NCI-H2227 (cell line): Measurements from ENCODE around the gene EFCAB9.
"Not testable (repeated sequence)": the region's sequence is repeated elsewhere in the genome, so short reads cannot be mapped to it uniquely, and the experiment has no call there.

ENCODE experiments used
- DNase-seq: peaks from one replicate; lab custom pipeline; 2025; ENCODE audit not compliant: unreplicated experiment; lab: John Stamatoyannopoulos, UW

EFCAB9 gene

DNA sequence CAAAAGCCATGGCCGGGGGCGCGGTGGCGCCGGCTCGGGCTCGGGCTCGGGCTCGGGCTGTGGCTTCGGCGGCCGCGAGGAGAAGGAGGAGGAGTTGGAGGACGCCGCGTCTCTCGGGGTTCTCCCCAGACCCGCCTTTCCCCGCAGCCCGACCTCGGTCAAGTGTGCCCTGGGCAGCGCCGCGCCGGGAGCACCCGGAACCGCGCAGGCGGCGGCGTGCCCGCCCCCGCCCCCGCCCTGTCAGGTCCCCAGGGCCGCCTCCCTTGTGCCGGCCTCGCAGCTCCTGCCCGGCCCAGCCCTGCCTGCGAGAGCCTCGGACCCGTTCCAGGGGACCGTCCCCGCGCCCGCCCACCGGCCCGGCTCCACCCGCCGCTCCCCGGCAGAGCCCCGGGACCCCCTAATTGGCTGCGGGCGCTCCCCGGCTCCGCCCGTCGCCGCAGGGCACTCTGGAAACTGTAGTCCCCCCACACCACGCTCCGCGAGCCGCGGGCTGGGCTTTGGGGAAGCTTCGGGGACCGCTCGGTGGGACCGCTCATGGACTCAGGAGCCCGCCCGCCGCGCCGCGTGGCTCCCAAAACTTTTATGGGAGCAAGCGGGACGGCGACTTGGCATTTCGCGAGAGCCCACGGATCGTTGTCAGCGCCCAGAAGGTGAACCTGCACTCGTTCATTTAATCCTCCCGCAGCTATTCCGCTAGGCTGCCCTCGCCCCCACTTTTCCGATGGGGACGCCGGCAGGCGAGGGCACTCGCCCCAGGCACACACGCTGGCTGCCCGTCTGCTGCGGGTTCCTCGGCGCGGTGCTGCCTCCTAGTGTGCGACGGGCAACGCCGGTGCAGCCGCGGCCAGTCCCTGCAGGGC lies 5.7 kb upstream of the EFCAB9 start, which contains the start of gene STK10:
Gene STK10, minus strand, starts transcription at position 192 of the 860 bp plus-strand sequence. Its CDS starts 182 bp downstream, at position 10.
- DNase-seq: peak; percentile 90

DNA sequence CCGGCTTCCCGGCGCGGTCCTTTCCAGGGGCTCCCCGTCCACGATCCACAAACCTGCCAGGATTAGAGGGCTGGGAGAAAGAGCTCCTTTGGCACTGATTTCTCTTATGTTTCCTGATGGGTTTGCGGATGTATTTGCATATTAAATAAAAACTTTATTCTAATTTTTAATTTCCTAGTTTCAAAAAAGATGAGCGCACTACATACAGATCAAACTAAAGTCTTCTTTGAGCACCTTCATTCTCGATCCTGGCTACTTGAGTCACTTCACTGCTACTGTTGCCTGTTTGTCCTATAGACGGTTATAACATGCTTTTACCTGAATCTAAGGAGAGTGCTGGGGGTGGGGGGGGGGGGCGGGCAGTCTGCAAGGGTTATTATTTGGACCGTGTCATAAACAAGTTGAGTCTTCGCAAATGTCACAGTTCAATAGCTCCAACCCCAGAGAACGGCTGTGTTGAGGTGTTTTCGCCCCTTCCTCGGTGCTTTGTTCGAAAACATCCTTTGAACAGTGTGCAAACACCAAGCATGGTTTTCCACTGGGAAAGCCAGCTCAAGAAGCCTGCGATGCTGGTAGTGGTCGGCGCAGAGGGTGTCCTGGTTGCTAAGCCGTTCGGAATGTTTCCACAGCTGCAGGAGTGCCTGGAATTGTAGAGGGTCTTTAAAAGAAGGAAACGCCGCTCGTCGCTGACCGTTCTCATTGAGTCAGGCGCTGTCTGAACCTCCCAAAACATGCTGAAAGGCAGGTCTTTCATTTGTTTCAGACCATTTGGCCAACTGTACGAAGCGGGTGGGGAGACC lies 4.9 kb upstream of the EFCAB9 start:
- peak; percentile 42 for DNase-seq

DNA sequence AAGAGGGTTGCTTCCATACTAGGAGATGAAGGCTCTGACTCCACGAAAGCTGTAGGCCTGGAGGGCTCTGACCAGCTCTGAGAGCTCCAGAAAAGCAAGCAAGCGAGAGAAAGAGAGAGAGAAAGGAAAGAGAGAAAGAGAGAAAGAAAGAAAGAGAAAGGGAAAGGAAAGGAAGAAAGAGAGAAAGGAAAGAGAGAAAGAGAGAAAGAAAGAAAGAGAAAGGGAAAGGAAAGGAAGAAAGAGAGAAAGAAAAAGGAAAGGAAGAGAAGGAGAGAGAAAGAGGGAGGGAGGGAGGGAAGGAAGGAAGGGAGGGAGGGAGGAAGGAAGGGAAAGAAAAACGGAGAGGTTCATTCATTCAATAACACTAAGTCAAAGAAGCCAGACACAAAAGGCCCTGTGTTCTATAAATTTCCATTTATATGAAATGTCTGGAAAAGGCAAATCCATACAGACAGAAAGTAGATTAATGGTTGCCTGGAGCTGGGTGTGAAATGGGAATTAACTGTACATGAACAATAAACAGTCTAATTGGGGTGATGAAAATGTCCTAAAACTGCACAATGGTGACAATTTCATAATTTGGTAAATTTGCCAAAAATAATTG lies 4.2 kb upstream of the EFCAB9 start:
- no peak for DNase-seq

DNA sequence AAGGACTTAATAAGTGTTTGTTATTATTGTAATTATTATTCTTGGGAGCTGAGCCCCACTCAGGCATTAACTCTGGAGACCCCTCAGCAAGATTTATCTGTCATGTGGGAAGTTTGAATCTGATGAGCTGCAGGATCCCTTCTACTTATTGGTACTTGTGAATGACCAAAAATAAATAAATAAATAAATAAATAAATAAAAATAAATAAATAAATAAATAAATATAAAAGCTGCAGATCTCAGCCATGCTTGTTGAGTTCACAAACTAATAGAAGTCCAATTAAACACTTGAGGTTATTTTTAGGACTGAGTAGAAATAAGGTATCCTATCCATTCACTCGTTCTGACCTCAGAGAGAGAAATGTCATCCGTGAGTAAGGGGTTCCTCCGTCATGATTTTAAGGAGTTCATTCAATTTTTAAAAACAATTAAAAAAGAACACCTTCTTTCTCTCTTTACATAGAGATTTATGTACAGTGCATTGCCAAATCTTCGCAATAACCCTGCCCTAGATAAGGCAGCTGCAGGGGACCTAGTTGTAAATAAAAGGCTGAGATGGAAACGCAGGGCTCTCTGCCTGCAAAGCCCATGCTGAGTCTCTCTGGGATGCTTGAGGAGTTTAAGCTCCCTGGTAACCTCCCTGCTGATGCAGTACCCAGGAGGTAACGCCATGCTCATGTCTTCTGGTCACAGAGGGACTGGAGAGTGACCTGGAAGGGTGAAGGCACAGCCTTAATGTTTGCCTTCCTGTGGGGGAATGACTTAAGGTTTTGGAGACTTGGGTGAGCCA lies 1.2 kb downstream of the EFCAB9 start:
- no peak for DNase-seq

DNA sequence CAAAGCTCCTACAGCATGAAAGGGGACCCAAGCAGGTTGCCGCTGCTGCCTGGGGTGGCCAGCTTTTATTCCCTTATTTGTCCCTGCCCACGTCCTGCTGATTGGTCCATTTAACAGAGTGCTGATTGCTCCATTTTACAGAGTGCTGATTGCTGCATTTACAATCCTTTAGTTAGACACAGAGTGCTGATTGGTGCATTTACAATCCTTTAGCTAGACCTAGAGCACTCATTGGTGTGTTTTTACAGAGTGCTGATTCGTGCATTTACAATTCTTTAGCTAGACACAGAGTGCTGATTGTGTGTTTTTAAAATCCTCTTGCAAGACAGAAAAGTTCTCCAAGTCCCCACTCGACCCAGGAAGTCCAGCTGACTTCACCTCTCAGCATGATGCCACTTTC lies 3.8 kb downstream of the EFCAB9 start:
- not testable (repeated sequence) for DNase-seq

DNA sequence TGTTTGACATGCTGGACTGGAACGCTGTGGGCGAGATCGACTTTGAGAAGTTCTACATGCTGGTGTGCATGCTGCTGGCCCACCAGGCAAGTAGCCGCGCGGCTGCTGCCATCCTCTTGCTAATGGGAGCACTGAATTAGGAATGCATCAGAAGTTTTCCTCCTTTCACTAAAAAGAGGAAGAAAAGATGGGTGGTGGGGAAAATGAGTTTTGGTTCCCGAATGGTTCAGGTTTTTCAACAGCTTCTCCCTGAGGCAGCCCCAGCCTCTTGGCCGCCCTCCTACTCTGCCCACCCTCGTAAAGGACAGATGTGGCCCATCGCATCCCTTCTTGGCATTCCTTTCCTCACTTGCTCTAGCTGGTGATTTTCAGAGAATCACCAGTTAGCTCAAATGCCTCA lies 5.5 kb downstream of the EFCAB9 start:
- DNase-seq: no peak

DNA sequence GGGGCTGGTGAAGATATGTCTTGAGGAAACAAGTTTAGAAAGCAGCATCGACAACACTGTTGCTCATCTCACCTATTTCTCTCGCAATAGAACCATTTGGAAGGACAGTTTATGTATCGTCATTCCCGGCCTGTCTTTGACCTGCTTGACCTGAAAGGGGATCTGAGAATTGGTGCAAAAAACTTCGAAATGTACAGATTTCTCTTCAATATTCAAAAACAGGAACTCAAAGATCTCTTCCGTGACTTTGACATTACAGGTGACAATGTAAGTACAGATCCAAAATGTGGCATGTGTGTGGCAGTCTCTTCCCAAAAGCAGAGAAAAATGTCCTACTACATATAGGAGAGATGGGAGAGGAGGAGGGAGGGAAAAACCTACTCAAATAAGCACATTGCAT lies 6.5 kb downstream of the EFCAB9 start:
- no peak for DNase-seq

DNA sequence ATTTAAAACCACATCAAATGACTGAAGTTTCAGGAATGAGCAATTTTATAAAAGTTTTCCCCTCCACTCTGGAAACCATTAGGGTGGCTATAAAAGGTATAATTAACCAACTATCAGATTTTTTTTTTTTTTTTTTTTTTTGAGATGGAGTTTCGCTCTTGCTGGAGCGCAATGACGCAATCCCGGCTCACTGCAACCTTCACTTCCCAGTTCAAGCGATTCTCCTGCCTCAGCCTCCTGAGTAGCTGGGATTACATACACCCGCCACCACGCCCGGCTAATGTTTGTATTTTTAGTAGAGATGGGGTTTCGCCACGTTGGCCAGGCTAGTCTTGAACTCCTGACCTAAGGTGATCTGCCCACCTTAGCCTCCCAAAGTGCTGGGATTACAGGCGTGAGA lies 12.0 kb downstream of the EFCAB9 start:
- not testable (repeated sequence) for DNase-seq

DNA sequence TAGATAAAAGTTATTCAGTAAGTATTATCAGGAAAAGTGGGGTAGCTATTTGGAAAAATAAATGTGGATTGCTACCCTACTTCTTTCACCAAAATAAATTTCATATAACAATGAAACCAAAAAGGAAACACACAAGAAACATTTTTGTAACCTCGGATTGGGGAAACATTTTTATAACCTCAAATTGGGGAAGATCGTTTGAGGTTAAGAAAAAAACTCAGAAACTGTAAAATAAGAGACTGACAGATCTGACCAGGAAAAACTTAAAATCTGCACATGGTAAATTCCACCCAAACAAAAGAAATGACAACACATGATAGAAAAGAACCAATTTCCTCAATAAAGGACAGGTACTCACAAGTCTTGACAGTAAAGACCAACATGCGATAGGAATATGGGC lies 13.5 kb downstream of the EFCAB9 start:
- DNase-seq: no peak

DNA sequence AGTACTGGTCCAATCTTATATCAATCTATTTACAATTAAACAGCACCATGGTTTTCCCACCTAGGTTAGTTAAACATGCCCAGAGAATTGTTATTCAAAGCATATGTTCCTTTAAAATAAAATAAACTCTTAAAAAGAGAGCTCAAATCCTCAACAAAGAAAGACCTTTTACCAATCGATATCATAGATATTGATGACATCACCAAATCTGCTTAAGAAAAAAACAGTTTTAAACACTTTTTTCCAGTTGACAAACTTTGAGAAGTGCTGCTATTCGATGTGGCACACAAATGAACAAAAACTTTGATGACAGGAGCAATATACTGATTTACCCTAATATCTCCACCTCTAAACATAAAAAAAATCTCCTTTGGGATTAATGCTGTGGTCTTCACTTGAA lies 15.7 kb downstream of the EFCAB9 start:
- DNase-seq: no peak

DNA sequence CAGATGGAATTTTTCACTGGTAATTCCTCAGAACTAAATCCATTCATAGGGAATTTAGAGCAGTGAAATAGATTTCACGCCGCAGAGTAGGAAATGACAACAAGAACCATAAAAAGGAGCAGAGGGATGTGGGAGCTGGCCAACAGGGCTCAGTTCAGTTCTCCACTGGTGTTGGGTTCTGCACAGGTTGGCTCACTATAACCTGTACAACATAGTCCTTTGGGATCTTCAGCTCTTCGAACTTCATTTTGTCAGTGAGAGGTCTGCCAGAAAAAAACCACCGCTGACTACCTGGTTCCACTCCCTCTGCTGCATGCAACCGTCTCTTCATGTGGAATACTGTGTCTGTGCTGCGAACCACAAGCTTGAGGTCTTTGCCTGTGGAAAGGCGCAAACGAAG lies 17.7 kb downstream of the EFCAB9 start:
- DNase-seq: no peak

DNA sequence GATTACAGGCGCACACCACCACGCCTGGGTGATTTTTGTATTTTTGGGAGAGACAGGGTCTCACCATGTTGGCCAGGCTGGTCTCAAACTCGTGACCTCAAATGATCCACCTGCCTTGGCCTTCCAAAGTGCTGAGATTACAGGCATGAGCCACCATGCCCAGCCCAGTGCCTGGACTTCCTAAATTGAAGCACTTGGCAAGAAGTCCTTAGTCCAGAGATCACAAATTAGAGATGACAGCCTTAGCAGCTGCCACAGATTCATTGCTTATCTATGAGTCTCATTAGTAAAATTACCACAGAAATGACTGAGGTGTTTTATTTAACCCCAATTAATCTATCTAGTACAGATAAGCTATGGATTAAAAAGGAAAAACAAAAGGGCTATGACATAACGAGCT lies 19.2 kb downstream of the EFCAB9 start:
- no peak for DNase-seq

DNA sequence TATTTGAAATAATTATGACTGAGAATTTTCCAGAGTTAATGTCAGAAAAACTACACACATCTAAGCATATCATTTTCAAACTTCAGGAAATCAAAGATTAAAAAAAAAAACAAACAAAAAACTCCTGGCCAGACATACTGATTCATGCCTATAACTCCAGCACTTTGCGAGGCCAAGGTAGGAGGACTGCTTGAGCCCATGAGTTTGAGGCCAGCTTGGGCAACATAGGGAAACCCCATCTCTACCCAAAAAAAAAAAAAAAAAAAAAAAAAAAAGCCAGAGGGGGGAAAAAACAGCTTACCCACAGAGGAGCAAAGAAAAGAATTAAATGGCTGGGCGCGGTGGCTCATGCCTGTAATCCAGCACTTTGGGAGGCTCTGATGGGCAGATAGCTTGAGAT lies 22.4 kb downstream of the EFCAB9 start:
- no peak for DNase-seq

DNA sequence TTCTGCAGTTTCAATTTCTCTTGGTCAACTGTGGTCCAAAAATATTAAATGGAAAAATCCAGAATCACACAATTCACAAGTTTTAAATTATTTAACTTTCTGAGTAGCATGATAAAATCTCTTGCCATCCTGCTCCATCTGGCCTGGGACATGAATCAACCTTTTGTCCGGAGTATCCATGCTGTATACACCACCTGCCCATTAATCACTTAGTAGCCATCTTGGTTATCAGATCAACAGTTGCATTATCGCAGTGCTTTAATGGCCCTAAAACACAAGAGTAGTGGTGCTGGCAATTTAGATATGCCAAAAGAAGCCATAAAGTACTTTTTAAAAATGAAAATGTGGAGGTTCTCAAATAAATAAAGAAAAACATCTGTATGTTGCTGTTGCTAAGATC lies 25.3 kb downstream of the EFCAB9 start:
- DNase-seq: no peak

DNA sequence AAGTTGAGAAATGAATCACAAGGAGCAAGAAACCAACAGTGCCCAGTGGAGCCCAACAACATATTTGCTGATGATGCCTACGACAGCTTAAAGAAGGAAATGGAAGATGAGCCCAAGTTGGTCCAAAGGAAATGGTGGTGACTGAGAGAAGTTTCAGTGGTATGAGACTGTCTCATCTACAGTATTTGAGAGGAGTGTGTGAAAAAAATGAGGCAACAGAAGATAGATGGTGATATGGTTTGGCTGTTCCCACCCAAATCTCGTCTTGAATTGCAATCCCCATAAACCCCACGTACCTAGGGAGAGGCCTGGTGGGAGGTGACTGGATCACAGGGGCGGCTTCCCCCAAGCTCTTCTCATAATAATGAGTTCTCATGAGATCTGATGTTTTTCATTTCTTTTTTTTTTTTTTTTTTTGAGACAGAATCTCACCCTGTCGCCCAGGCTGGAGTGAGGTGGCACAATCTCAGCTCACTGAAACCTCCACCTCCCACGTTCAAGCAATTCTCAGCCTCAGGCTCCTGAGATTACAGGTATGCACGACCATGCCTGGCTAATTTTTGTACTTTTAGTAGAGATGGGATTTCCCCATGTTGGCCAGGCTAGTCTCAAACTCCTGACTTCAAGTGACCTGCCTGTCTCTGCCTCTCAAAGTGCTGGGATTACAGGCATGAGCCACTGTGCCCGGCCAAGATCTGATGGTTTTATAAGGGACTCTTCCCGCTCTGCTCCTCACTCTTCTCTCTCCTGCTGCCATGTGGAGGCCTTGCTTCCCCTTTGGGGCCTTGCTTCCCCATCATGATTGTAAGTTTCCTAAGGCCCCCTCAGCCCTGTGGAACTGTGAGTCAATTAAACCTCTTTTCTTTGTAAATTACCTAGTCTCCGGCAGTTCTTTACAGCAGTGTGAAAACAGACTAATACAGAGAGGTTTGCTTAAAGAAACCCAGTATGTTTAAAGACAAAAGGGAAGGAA lies 30.2 kb downstream of the EFCAB9 start:
- DNase-seq: no peak

DNA sequence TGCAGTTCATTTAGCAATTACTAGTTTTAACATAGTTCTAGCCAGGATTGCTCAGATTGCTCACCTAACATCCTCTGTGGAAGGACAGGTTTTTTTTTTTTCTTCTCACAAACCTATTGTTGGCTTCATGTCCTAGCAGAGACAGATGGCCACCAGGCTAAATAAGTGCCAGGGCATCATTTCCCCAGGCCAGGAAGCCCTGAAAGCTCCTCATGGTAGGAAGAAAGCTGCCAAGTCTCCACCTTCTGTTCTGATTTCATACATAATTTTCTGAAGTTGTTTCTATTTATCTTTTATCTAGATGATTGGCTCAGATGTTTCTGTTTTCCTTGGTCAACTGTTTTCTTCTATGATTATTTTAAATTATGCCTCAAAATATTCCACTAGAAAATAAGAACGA lies 31.0 kb downstream of the EFCAB9 start:
- no peak for DNase-seq

DNA sequence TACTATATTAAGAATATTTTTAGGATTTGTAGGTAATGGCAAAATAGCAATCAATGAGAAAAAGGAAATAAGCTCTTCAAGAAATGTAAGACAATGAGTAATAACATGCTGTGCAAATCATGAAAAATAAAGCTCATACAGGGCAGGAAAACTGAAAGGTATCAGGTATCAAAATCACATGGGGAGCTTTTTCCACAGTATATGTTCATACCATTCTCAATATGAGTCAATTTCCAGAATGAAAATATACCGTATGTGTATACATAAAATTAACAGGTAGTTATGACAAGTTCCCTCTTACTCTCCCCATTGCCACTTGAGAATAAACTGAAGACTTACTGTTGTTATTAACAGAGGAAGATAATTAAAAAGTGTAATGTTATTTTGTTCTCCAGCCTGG lies 35.9 kb downstream of the EFCAB9 start:
- no peak for DNase-seq

DNA sequence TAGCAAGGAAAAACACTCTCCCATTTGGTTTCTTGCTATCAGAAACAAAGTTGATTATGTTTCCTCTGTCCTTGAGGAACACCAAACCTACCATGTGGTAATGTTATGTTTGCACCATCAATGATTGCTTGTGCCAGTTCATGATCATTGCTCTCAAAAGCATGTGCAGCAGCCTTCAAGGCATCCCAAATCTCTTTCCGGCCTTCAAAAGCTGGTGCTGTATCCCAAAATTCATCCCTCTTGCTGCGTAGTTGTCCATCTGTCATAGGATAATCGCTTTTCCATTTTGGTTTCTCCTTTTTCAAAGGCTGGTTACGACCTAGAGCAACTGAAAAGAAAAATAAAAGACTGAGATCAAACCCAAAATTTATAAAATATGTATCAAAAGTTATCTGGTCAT lies 40.1 kb downstream of the EFCAB9 start:
- DNase-seq: no peak

DNA sequence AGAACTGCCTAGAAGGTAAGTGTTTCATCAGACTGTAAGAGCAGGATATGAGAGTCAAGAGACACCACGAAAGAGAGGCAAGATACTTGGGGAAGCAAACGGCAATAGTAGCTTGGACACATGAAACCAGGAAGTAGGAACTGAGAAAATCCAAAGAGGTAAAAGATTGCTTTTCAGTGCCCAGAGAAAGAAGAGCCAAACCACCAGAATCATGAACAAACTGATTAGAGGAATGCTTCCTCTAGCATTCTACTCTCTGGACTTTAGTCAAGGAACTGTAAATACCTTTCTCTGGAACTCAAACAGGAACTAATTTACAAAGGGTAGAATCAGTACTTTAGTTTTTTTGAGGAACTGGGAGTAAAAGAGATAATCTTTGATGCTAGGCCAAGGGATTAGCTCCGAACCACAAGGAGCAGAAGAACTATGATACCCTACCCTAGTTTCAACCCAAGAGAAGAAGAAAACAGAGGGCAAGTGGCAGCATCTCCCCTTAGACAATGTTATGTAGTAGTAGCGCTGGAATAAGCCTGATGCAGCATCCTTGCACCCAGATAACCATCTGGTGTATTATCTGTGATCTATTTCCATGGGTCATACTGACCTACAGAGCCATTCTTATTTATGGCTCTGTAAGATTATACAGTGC lies 41.3 kb downstream of the EFCAB9 start:
- DNase-seq: no peak
